Body of pancreas (tissue), 4 donors: ENCODE data around the gene FAM163A. TPM values are rescaled to one million over a fixed set of nuclear protein-coding genes. Genes with fewer than 3 reads are reported as not detected.

Experiments used
- ATAC-seq: fragments of 150-250 bp; one replicate; pipeline ENCODE4 v1.9.1; 2016
- DNase-seq, 4 donors: peaks; one replicate each; pipeline ENCODE4 v3.0.0-alpha.2; 2019
- H3K27ac ChIP-seq, 4 donors: fragments of 200-600 bp; sonication (generic); 1 replicate in 3 of 4; 2 replicates in 1 of 4; pipeline versions ENCODE4 v1.5.1 to v1.6.1; 2016 to 2019; ENCODE audit warnings: mild to moderate bottlenecking in 1 of 4, mixed read lengths in 1 of 4, moderate library complexity in 1 of 4
- H3K27me3 ChIP-seq, 2 donors: fragments of 200-600 bp; sonication (generic); one replicate each; pipeline ENCODE4 v1.6.0; 2016; ENCODE audit warnings: mild to moderate bottlenecking in 1 of 2
- H3K36me3 ChIP-seq, 2 donors: fragments of 200-600 bp; sonication (generic); replicated peaks in 1 of 2; 2 replicates each; pipeline ENCODE4 v1.5.1; 2016; ENCODE audit warnings: low read depth in 2 of 2; ENCODE audit not compliant: insufficient read depth in 1 of 2
- H3K4me1 ChIP-seq: fragments of 200-600 bp; sonication (generic); one replicate; pipeline ENCODE4 v1.6.0; 2016
- H3K4me3 ChIP-seq, 2 donors: fragments of 200-600 bp; sonication (generic); 1 replicate in 1 of 2; 2 replicates in 1 of 2; pipeline ENCODE4 v1.5.1; 2016 to 2019
- H3K9me3 ChIP-seq, 3 donors: fragments of 200-600 bp; sonication (generic); 1 replicate in 2 of 3; 2 replicates in 1 of 3; pipeline ENCODE4 v1.5.1; 2016
- CTCF ChIP-seq, 7 experiments: fragments of 450-650 bp in 4 of 7; fragments of 200-600 bp in 3 of 7; sonication (generic) in 3 of 7; IDR thresholded peaks; one replicate each; pipeline ENCODE4 v1.5.1; 2016 to 2019; ENCODE audit warnings: antibody characterized with exemption in 7 of 7
- POLR2A ChIP-seq, 3 donors: fragments of 450-650 bp; IDR thresholded peaks; one replicate each; pipeline ENCODE4 v1.6.1; 2016; ENCODE audit warnings: antibody characterized with exemption in 3 of 3, mild to moderate bottlenecking in 2 of 3
- WGBS, 2 donors: methylation state at CpG; one replicate each; pipeline ENCODE4 v1.1.5; 2017; 5-methylcytosine and 5-hydroxymethylcytosine counted together
- intact Hi-C: fragments of 100-400 bp; cut with DNase I; formaldehyde crosslinking; loops from one replicate; pipeline ENCODE4 v1.15.1; 2023
- total RNA-seq, 2 donors: library from RNA; depleted of rRNA; stranded (reverse); fragments of >200 nt; gene quantifications; one replicate each; pipeline ENCODE4 v1.1.0, GENCODE V29; 2016

The FAM163A gene
- total RNA-seq, 2 donors from 2014 or later: 0.26 TPM; not detected in 1

GRCh38 chr1:179747611-179748010 is 4.5 kb downstream of the FAM163A start:
- no peak overlapping the region for H3K4me3 ChIP-seq
- intact Hi-C loops: no loop called here
- no peaks in the 10 kb centered on the region for H3K36me3 ChIP-seq
- no peak overlapping the region for H3K27ac ChIP-seq
- DNase-seq (no peak), ATAC-seq (no peak)
- 92 to 98% methylated on average over 2 of the region's 2 CpGs for WGBS, 2 donors
- peaks cover 0 to 6% (median 0%) of the 10 kb centered on the region in 3 donors for H3K9me3 ChIP-seq
- peaks cover 0 to 23% of the 10 kb centered on the region in 2 donors for H3K27me3 ChIP-seq
- TF ChIP-seq CTCF (IDR thresholded peaks at IDR 0.05) (no peak), POLR2A (IDR thresholded peaks at IDR 0.05) (no peak)
- peaks cover 20% of the 10 kb centered on the region for H3K4me1 ChIP-seq

GRCh38 chr1:179748772-179749171 is 5.7 kb downstream of the FAM163A start:
- WGBS, 2 donors: 66 to 69% methylated on average over 4 of the region's 4 CpGs
- intact Hi-C loops: no loop called here
- Histone ChIP-seq H3K27me3 (peaks cover 0 to 11% of the 10 kb centered on the region in 2 donors), H3K36me3 (no peaks in the 10 kb centered on the region), H3K4me1 (peaks cover 8% of the 10 kb centered on the region), H3K4me3 (no peak overlapping the region), H3K9me3 (peaks cover 0 to 6% (median 0%) of the 10 kb centered on the region in 3 donors), H3K27ac (no peak overlapping the region)
- TF ChIP-seq POLR2A (IDR thresholded peaks at IDR 0.05): no peak
- no peak for DNase-seq
- no peak for ATAC-seq

GRCh38 chr1:179750630-179751029 is 7.5 kb downstream of the FAM163A start:
- TF ChIP-seq POLR2A (IDR thresholded peaks at IDR 0.05) (no peak), CTCF (IDR thresholded peaks at IDR 0.05) (no peak)
- intact Hi-C loops: no loop called here
- no peak overlapping the region for H3K4me3 ChIP-seq
- 30 to 34% methylated on average over 1 of the region's 1 CpG for WGBS, 2 donors
- H3K4me1 ChIP-seq: no peaks in the 10 kb centered on the region
- H3K27me3 ChIP-seq: no peaks in the 10 kb centered on the region
- no peak overlapping the region for H3K27ac ChIP-seq
- no peak for DNase-seq
- H3K36me3 ChIP-seq: no peaks in the 10 kb centered on the region
- no peak for ATAC-seq
- H3K9me3 ChIP-seq: peaks cover 0 to 6% (median 0%) of the 10 kb centered on the region in 3 donors

- TF ChIP-seq CTCF (IDR thresholded peaks at IDR 0.05) (no peak), POLR2A (IDR thresholded peaks at IDR 0.05) (no peak)
- ATAC-seq: no peak
- Histone ChIP-seq H3K36me3 (no peaks in the 10 kb centered on the region), H3K9me3 (peaks cover 0 to 6% (median 0%) of the 10 kb centered on the region in 3 donors), H3K4me3 (no peak overlapping the region), H3K27ac (no peak overlapping the region), H3K27me3 (no peaks in the 10 kb centered on the region), H3K4me1 (no peaks in the 10 kb centered on the region)
- DNase-seq: no peak
- intact Hi-C loops: no loop called here
Observed at GRCh38 chr1:179753061-179753460, 10.0 kb downstream of the FAM163A start.

GRCh38 chr1:179754041-179754624 is 11.0 kb downstream of the FAM163A start:
- no peak overlapping the region for H3K27ac ChIP-seq
- TF ChIP-seq POLR2A (IDR thresholded peaks at IDR 0.05): no peak
- H3K4me1 ChIP-seq: no peaks in the 10 kb centered on the region
- intact Hi-C loops: no loop called here
- no peak overlapping the region for H3K4me3 ChIP-seq
- H3K9me3 ChIP-seq: peaks cover 0 to 6% (median 0%) of the 10 kb centered on the region in 3 donors
- no peaks in the 10 kb centered on the region for H3K36me3 ChIP-seq
- DNase-seq (no peak), ATAC-seq (no peak)
- H3K27me3 ChIP-seq: no peaks in the 10 kb centered on the region
- 71 to 77% methylated on average over 4 of the region's 4 CpGs for WGBS, 2 donors

- ATAC-seq (no peak), DNase-seq (no peak)
- 71 to 76% methylated on average over 4 of the region's 4 CpGs for WGBS, 2 donors
- H3K27me3 ChIP-seq: no peaks in the 10 kb centered on the region
- no peak overlapping the region for H3K4me3 ChIP-seq
- no peaks in the 10 kb centered on the region for H3K4me1 ChIP-seq
- intact Hi-C loops: no loop called here
- no peak for TF ChIP-seq CTCF (IDR thresholded peaks at IDR 0.05)
- TF ChIP-seq POLR2A (IDR thresholded peaks at IDR 0.05): no peak
- no peak overlapping the region for H3K27ac ChIP-seq
- no peaks in the 10 kb centered on the region for H3K36me3 ChIP-seq
- no peaks in the 10 kb centered on the region for H3K9me3 ChIP-seq
Observed at GRCh38 chr1:179757933-179758332, 14.8 kb downstream of the FAM163A start.
